Mesenchymal stem cell (in vitro differentiated cells and primary cell): ENCODE results near the gene MICAL2.

Experiments used
- DNase-seq: peaks from one replicate; pipeline ENCODE4 v3.0.0-alpha.2; 2013
- H2AFZ ChIP-seq: one replicate; pipeline ENCODE4 v1.6.1; 2013; ENCODE audit warnings: low read depth, mild to moderate bottlenecking, control low read depth, inconsistent platforms, low read length, moderate library complexity
- H2AK5ac ChIP-seq: 2 replicates; pipeline ENCODE4 v1.6.1; 2013; ENCODE audit warnings: low read length, moderate library complexity, mild to moderate bottlenecking, inconsistent platforms; ENCODE audit not compliant: severe bottlenecking
- H2BK120ac ChIP-seq: one replicate; pipeline ENCODE4 v1.6.1; 2013; ENCODE audit warnings: low read depth, mild to moderate bottlenecking, inconsistent platforms, low read length, moderate library complexity
- H2BK12ac ChIP-seq, 2 experiments: one replicate each; pipeline ENCODE4 v1.6.1; 2013; ENCODE audit warnings: inconsistent platforms in 2 of 2, low read length in 2 of 2, mild to moderate bottlenecking in 2 of 2, moderate library complexity in 2 of 2, control low read depth in 1 of 2
- H2BK15ac ChIP-seq: one replicate; pipeline ENCODE4 v1.6.1; 2013; ENCODE audit warnings: mild to moderate bottlenecking, low read depth, inconsistent platforms; ENCODE audit not compliant: poor library complexity, severe bottlenecking
- H2BK5ac ChIP-seq: 2 replicates; pipeline ENCODE4 v1.6.1; 2013; ENCODE audit warnings: low read depth, mild to moderate bottlenecking, low read length, control low read depth, inconsistent platforms; ENCODE audit not compliant: poor library complexity, severe bottlenecking
- H3K14ac ChIP-seq, 2 experiments: one replicate each; pipeline ENCODE4 v1.6.1; 2013; ENCODE audit warnings: inconsistent platforms in 2 of 2, low read length in 2 of 2, control low read depth in 1 of 2, mild to moderate bottlenecking in 1 of 2, moderate library complexity in 1 of 2
- H3K18ac ChIP-seq, 2 experiments: one replicate each; pipeline ENCODE4 v1.6.1; 2013; ENCODE audit warnings: inconsistent platforms in 2 of 2, low read length in 2 of 2, control low read depth in 1 of 2, low read depth in 1 of 2, mild to moderate bottlenecking in 1 of 2
- H3K23ac ChIP-seq, 2 experiments: one replicate each; pipeline ENCODE4 v1.6.1; 2013; ENCODE audit warnings: inconsistent platforms in 2 of 2, low read length in 2 of 2, mild to moderate bottlenecking in 2 of 2, moderate library complexity in 2 of 2, control low read depth in 1 of 2
- H3K27ac ChIP-seq: 2 replicates; pipeline ENCODE4 v1.5.1; 2013; ENCODE audit warnings: mild to moderate bottlenecking, moderate library complexity, low read length, control low read depth, inconsistent platforms; ENCODE audit not compliant: poor library complexity, severe bottlenecking
- H3K27me3 ChIP-seq, 2 experiments: 2 replicates each; pipeline versions ENCODE4 v1.6.1 to v1.7.0; 2013; ENCODE audit warnings: low read length in 2 of 2, mild to moderate bottlenecking in 2 of 2, moderate library complexity in 2 of 2, control low read depth in 1 of 2, inconsistent platforms in 1 of 2; ENCODE audit not compliant: control insufficient read depth in 1 of 2, insufficient read depth in 1 of 2
- H3K36me3 ChIP-seq, 2 experiments: 2 replicates each; pipeline versions ENCODE4 v1.6.1 to v1.7.0; 2013; ENCODE audit warnings: low read length in 2 of 2, control low read depth in 1 of 2, inconsistent platforms in 1 of 2, low read depth in 1 of 2, mild to moderate bottlenecking in 1 of 2; ENCODE audit not compliant: insufficient read depth in 2 of 2, control insufficient read depth in 1 of 2
- H3K4ac ChIP-seq, 2 experiments: one replicate each; pipeline ENCODE4 v1.6.1; 2013; ENCODE audit warnings: inconsistent platforms in 2 of 2, low read length in 2 of 2, mild to moderate bottlenecking in 2 of 2, moderate library complexity in 2 of 2, control low read depth in 1 of 2, low read depth in 1 of 2
- H3K4me1 ChIP-seq: 2 replicates; pipeline ENCODE4 v1.6.1; 2013; ENCODE audit warnings: low read depth, low read length, control low read depth; ENCODE audit not compliant: control insufficient read depth, insufficient read depth
- H3K4me2 ChIP-seq: 2 replicates; pipeline ENCODE4 v1.6.1; 2013; ENCODE audit warnings: low read length, mild to moderate bottlenecking, inconsistent platforms; ENCODE audit not compliant: poor library complexity, severe bottlenecking
- H3K4me3 ChIP-seq, 2 experiments: 2 replicates each; pipeline versions ENCODE4 v1.5.1 to v1.7.0; 2013; ENCODE audit warnings: low read length in 2 of 2, mild to moderate bottlenecking in 2 of 2, control low read depth in 1 of 2, low read depth in 1 of 2; ENCODE audit not compliant: insufficient read depth in 1 of 2
- H3K79me1 ChIP-seq: replicated peaks from 2 replicates; pipeline ENCODE4 v1.6.1; 2013; ENCODE audit warnings: mild to moderate bottlenecking, control low read depth, low read length, inconsistent platforms; ENCODE audit not compliant: poor library complexity, severe bottlenecking
- H3K9ac ChIP-seq: 2 replicates; pipeline ENCODE4 v1.7.0; 2013; ENCODE audit warnings: mild to moderate bottlenecking, low read length, moderate library complexity
- H3K9me3 ChIP-seq: 2 replicates; pipeline ENCODE4 v1.7.0; 2013; ENCODE audit warnings: mild to moderate bottlenecking, low read length; ENCODE audit not compliant: control insufficient read depth
- H4K8ac ChIP-seq: one replicate; pipeline ENCODE4 v1.6.1; 2013; ENCODE audit warnings: inconsistent platforms, mild to moderate bottlenecking, low read length, moderate library complexity
- H4K91ac ChIP-seq: one replicate; pipeline ENCODE4 v1.6.1; 2013; ENCODE audit warnings: mild to moderate bottlenecking, low read length, inconsistent platforms
- WGBS: methylation state at CpG from one replicate; pipeline ENCODE4 v1.1.7; 2013; ENCODE audit warnings: mixed read lengths; 5-methylcytosine and 5-hydroxymethylcytosine counted together

Gene MICAL2

DNA sequence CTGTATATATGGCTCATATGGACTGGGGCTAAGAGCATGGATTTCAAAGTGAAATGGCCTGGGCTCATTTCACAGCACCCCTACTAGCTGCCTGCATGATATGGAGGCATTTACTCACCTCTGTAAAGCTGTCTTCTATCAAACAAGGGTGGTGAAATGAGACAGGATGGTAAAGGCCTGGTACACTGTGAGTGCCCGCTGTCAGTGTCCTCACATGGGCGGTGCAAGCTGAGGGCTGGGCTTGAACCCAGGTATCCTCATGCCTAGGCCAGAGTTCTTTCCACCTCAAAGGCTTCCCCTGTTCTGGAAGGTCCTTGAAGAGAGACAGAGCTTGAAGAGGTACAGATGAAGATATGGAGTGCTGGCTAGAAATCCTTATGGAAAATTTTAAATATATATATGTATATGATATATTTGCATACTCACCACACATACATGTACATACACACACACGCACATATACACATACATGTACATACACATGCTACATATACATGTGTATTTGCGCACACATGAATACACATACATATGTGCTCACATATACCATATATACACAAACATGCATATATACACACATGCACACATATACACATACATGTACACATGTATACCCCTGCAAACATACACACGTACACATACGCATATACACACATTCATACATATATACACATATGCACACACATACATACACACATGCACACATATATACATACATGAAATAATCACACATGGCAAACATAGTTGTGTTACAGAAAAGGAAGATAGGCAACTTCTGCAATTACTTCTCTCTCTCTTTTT lies 44.7 kb downstream of the MICAL2 start:
- Histone ChIP-seq H3K27ac (no peak overlapping the region), H4K91ac (no peak overlapping the region), H2BK12ac (peak overlapping the region in 1 of 2 experiments; percentile 53), H3K9ac (no peak overlapping the region), H3K36me3 (peaks cover 17 to 21% of the 10 kb centered on the region in 2 experiments), H3K27me3 (no peaks in the 10 kb centered on the region), H2AFZ (no peak overlapping the region), H2BK15ac (no peak overlapping the region), H2AK5ac (peak overlapping the region; percentile 86), H3K4me1 (peaks cover 23% of the 10 kb centered on the region), H4K8ac (peak overlapping the region; percentile 79), H3K79me1 (peaks cover 32% of the 10 kb centered on the region), H3K9me3 (no peaks in the 10 kb centered on the region), H2BK5ac (no peak overlapping the region), H3K23ac (no peak overlapping the region), H3K4me2 (no peak overlapping the region), H2BK120ac (no peak overlapping the region), H3K14ac (no peak overlapping the region), H3K4ac (no peak overlapping the region), H3K18ac (no peak overlapping the region), H3K4me3 (no peak overlapping the region)
- WGBS = over 99% methylated on average over 6 of the region's 6 CpGs
- DNase-seq = no peak

DNA sequence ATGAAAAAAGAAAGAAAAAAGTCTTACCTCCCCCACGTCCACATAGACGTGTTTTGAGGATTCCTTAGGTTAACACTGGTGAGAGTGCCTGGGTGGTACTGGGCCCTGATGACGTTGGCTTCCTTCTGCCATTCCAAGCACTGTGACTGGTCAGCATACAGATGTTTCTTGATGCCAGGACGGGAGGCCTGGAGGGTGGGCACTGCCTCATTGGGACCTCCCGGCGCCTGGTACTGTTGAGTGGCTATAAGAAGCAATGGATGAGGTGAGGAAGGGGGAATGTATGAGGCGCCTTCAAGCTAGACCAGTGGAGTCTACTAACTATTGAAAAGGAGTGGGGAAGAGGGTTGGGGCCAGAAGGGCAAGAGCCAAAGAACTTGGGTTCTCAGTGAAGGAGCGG lies 45.3 kb downstream of the MICAL2 start:
- no peak overlapping the region for H3K14ac ChIP-seq
- peak overlapping the region in 1 of 2 experiments; percentile 28 for H2BK12ac ChIP-seq
- no peak overlapping the region for H2AK5ac ChIP-seq
- H3K36me3 ChIP-seq = peaks cover 17 to 21% of the 10 kb centered on the region in 2 experiments
- H3K27ac ChIP-seq = no peak overlapping the region
- DNase-seq = no peak
- peak overlapping the region; percentile 34 for H4K91ac ChIP-seq
- no peak overlapping the region for H3K4me2 ChIP-seq
- no peak overlapping the region for H3K9ac ChIP-seq
- WGBS = 95% methylated on average over 8 of the region's 8 CpGs
- H2AFZ ChIP-seq = no peak overlapping the region
- no peak overlapping the region for H2BK120ac ChIP-seq
- H4K8ac ChIP-seq = no peak overlapping the region
- H3K27me3 ChIP-seq = no peaks in the 10 kb centered on the region
- H2BK5ac ChIP-seq = no peak overlapping the region
- no peak overlapping the region for H3K23ac ChIP-seq
- no peak overlapping the region for H3K18ac ChIP-seq
- H2BK15ac ChIP-seq = peak overlapping the region; percentile 34
- peak overlapping the region in 1 of 2 experiments; percentile 35 for H3K4ac ChIP-seq
- H3K4me1 ChIP-seq = peaks cover 23% of the 10 kb centered on the region
- peaks cover 32% of the 10 kb centered on the region for H3K79me1 ChIP-seq
- no peak overlapping the region for H3K4me3 ChIP-seq
- no peaks in the 10 kb centered on the region for H3K9me3 ChIP-seq

DNA sequence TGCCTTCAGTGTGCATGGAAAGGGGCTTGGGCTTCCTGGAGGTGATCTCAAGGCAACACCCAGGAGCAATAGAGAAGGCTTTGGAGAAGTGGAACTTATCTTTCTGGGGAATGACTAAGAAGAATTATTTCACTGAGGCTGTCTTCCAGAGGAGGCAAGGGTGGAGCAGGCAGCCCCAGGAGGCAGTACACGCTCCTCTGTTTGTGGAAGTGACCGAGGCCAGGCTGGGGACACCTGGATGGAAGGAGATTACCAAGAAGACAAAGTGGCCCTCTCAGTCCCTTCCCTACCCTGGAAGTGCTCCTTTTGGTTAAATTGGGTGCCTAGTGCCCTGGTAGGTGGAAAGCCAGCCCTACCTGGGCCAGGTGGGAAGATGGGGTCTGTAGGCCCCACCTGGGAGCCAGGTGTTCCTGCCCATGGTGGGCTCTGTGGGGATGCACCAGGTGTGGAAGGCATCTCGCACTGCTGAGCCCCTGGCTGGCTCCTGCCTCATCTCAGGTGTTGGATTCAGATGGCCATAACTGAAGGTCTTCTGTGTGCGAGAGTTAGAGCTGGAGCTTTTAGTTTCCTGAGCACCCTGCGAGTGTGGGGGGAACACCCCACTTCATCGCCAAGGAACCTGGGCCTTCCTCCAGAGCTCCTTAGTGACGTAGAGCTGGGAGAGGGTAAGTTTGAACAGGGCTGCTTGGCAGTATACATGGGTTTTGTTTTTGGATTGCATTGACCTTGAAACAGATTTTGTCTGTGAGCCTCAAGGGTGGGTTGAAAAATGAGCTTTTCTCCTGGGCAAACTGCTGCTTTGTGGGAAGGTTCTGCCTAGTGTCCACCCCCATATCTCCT lies 46.1 kb downstream of the MICAL2 start:
- DNase-seq = no peak
- Histone ChIP-seq H3K27ac (no peak overlapping the region), H3K18ac (peak overlapping the region; percentile 31 to 67), H3K23ac (no peak overlapping the region), H3K4me2 (no peak overlapping the region), H3K27me3 (no peaks in the 10 kb centered on the region), H2BK5ac (no peak overlapping the region), H4K8ac (peak overlapping the region; percentile 45), H2AFZ (no peak overlapping the region), H2BK120ac (no peak overlapping the region), H3K9me3 (no peaks in the 10 kb centered on the region), H3K79me1 (peaks cover 29% of the 10 kb centered on the region), H3K9ac (no peak overlapping the region), H4K91ac (peak overlapping the region; percentile 82), H2AK5ac (peak overlapping the region; percentile 8), H2BK15ac (peak overlapping the region; percentile 34), H3K4me3 (no peak overlapping the region), H3K4me1 (peaks cover 27% of the 10 kb centered on the region), H3K4ac (peak overlapping the region; percentile 3 to 70), H3K36me3 (peaks cover 17 to 21% of the 10 kb centered on the region in 2 experiments), H2BK12ac (peak overlapping the region; percentile 90 to 95), H3K14ac (no peak overlapping the region)
- WGBS = 95% methylated on average over 7 of the region's 7 CpGs

DNA sequence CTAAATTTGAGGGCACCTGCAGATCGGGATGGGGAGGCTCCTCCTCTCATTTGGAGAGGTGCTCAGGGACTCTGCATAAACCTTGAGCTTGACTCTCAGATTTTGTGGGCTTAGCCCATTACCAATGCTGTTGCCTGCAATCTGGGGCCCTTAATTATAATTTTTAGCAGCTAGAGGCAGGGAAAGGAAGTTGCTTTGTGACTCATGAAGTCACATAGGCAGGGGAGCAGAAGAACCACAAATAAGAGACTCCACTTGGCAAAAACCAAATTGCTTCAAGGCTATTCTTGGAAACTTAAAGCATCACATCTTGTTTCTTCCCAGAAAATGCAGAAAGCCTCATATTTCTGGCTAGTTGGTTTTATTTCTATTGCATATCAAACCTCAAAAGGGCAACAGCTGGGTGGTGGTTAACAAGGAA lies 46.9 kb downstream of the MICAL2 start:
- Histone ChIP-seq H2BK5ac (no peak overlapping the region), H2BK15ac (no peak overlapping the region), H3K79me1 (peaks cover 30% of the 10 kb centered on the region), H3K27me3 (no peaks in the 10 kb centered on the region), H3K36me3 (peaks cover 22 to 25% of the 10 kb centered on the region in 2 experiments), H3K4ac (peak overlapping the region in 1 of 2 experiments; percentile 53), H2BK12ac (peak overlapping the region; percentile 90 to 95), H3K27ac (peak overlapping the region; percentile 10), H3K18ac (no peak overlapping the region), H3K4me3 (no peak overlapping the region), H4K8ac (no peak overlapping the region), H3K4me1 (peaks cover 32% of the 10 kb centered on the region), H3K14ac (no peak overlapping the region), H2AFZ (no peak overlapping the region), H3K9ac (peak overlapping the region; percentile 67), H3K4me2 (no peak overlapping the region), H3K23ac (no peak overlapping the region), H3K9me3 (no peaks in the 10 kb centered on the region), H4K91ac (no peak overlapping the region), H2BK120ac (no peak overlapping the region), H2AK5ac (no peak overlapping the region)
- peak; percentile 85 for DNase-seq
- 77% methylated on average over 1 of the region's 1 CpG for WGBS
